ENCODE measurements around the gene SLC9A5.

Gene SLC9A5

DNA sequence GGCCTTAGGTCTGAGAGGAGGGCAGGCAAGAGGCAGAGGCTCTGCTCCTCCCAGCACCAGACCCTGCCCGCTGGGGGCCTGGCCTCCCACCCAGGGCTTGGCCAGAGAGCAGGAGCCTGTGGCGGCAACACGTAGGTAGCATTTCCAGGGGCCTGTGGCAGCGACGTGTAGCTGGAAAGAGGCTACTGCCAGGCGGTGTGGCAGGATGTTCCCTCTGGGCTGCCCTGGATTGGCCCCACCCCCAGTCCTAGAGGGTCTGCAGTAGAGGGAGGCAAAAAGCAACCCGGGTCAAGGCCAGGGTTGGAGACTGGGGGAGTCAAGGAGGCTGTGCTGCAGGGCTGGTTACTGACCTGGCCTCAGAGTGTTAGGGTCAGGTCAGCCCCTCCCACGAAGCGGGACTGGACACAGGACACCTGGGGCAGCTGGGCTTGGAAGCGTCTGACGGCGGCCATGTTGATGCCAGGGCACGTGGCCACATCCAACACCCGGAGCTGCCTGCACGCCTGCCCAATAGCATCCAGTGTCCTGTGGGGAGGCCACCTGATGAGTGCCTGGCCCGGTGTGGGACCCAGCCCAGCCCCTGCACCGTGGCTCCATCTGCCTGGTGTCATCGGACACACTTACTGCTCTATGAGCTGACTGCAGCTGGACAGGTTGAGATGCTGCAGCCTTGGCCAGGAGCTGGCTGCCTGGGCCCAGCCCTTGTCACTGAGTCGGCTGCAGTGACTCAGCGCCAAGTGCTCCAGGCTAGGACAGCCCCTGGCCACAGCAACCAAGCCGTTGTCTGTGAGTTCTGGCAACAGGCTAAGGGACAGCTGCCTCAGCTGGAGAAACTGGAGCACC, 41.3 kb upstream of the SLC9A5 start:
- Histone ChIP-seq H3K9me3 (ENCODE audit: control insufficient read depth, insufficient read depth, low read depth, low read length) (no peaks in the 10 kb centered on the region), H3K4me3 (ENCODE audit: low read depth, low read length) (no peak overlapping the region), H3K4me1 (ENCODE audit: control insufficient read depth, insufficient read depth, low read length) (peaks cover 13% of the 10 kb centered on the region), H3K9ac (ENCODE audit: low read length) (peak overlapping the region; percentile 37), H3K27ac (ENCODE audit: low read depth, low read length) (no peak overlapping the region), H3K36me3 (ENCODE audit: control insufficient read depth, insufficient read depth, low read length) (peaks cover 16% of the 10 kb centered on the region), H3K27me3 (ENCODE audit: control insufficient read depth, insufficient read depth, low read length) (no peaks in the 10 kb centered on the region)

DNA sequence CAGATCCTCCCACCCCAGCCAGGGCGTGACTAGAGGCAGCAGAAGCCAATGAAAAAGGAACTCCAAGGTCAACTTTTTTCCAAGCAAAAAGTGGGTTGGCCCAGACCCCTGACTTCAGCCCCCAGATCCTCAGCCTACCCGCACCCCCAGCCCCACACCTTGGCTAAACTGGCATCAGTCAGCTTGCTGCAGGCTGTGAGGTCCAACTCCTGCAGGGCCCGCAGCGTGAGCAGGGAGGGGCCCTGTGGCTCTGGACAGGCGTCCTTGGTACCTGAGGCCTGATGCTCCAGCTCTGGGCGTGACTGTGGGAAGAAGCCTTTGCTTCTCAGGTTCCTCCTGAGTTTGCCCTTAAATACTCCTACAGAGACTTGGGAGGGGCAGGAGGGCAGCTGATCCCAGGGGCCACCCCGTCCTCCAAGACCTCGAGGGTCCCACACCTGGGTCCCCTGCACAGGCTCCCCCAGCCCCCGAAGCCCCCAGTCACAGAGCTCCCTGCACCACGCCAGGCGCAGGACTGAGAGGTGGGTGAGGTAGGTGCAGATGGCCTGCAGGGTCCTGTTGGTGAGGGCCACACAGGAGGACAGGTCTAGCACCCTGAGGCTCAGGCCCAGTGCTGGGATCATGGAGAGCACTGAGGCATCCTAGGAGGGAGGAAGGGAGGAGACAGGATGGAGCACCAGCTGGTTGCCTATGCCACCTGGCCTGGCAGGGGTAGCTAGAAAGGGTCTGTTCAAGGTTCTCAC, 40.5 kb upstream of the SLC9A5 start:
- peaks cover 9% of the 10 kb centered on the region for H3K36me3 ChIP-seq (ENCODE audit: control insufficient read depth, insufficient read depth, low read length)
- no peak overlapping the region for H3K4me3 ChIP-seq (ENCODE audit: low read depth, low read length)
- H3K4me1 ChIP-seq (ENCODE audit: control insufficient read depth, insufficient read depth, low read length): peaks cover 13% of the 10 kb centered on the region
- no peak overlapping the region for H3K27ac ChIP-seq (ENCODE audit: low read depth, low read length)
- no peaks in the 10 kb centered on the region for H3K9me3 ChIP-seq (ENCODE audit: control insufficient read depth, insufficient read depth, low read depth, low read length)
- H3K9ac ChIP-seq (ENCODE audit: low read length): no peak overlapping the region
- H3K27me3 ChIP-seq (ENCODE audit: control insufficient read depth, insufficient read depth, low read length): peaks cover 3% of the 10 kb centered on the region; the same call in 1 of the 2 replicates

DNA sequence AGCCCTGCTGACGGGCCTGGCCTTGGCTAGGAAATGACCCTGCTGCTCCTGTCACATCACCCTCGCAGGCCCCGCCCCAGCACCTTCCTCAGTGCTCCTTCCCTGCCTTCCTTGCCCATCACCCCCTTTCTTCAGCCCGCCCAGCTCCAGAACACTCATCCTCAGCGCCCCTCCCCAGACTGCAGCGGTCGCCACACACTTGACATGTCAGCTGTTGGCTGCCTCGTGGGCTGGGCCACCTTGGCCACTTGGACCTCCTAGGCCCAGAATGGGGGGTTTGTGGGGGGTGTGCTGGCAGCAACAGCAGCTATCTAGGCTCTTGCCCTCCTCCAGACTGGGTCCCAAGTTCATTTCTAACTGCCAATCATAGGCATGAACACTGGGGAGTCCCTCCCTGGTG, 39.2 kb upstream of the SLC9A5 start:
- H3K9ac ChIP-seq (ENCODE audit: low read length): no peak overlapping the region

GRCh38 chr16:67210069-67210937, 38.5 kb upstream of the SLC9A5 start:
- Histone ChIP-seq H3K27me3 (ENCODE audit: control insufficient read depth, insufficient read depth, low read length) (peaks cover 6% of the 10 kb centered on the region; the same call in 1 of the 2 replicates), H3K4me3 (ENCODE audit: low read depth, low read length) (no peak overlapping the region), H3K4me1 (ENCODE audit: control insufficient read depth, insufficient read depth, low read length) (peaks cover 13% of the 10 kb centered on the region), H3K36me3 (ENCODE audit: control insufficient read depth, insufficient read depth, low read length) (no peaks in the 10 kb centered on the region), H3K9me3 (ENCODE audit: control insufficient read depth, insufficient read depth, low read depth, low read length) (no peaks in the 10 kb centered on the region), H3K27ac (ENCODE audit: low read depth, low read length) (no peak overlapping the region), H3K9ac (ENCODE audit: low read length) (no peak overlapping the region)

More for the DNA sequence above, 39.2 kb upstream of the SLC9A5 start:
- Histone ChIP-seq H3K36me3 (ENCODE audit: control insufficient read depth, insufficient read depth, low read length) (no peaks in the 10 kb centered on the region), H3K27me3 (ENCODE audit: control insufficient read depth, insufficient read depth, low read length) (peaks cover 6% of the 10 kb centered on the region; the same call in 1 of the 2 replicates), H3K4me3 (ENCODE audit: low read depth, low read length) (no peak overlapping the region), H3K27ac (ENCODE audit: low read depth, low read length) (no peak overlapping the region), H3K4me1 (ENCODE audit: control insufficient read depth, insufficient read depth, low read length) (peaks cover 13% of the 10 kb centered on the region), H3K9me3 (ENCODE audit: control insufficient read depth, insufficient read depth, low read depth, low read length) (no peaks in the 10 kb centered on the region)

GRCh38 chr16:67211674-67212073, 37.1 kb upstream of the SLC9A5 start:
- no peak overlapping the region for H3K9ac ChIP-seq (ENCODE audit: low read length)
- no peak overlapping the region for H3K4me3 ChIP-seq (ENCODE audit: low read depth, low read length)
- H3K27me3 ChIP-seq (ENCODE audit: control insufficient read depth, insufficient read depth, low read length): peaks cover 14% of the 10 kb centered on the region; the same call in 1 of the 2 replicates
- no peaks in the 10 kb centered on the region for H3K9me3 ChIP-seq (ENCODE audit: control insufficient read depth, insufficient read depth, low read depth, low read length)
- H3K36me3 ChIP-seq (ENCODE audit: control insufficient read depth, insufficient read depth, low read length): no peaks in the 10 kb centered on the region
- H3K4me1 ChIP-seq (ENCODE audit: control insufficient read depth, insufficient read depth, low read length): peaks cover 10% of the 10 kb centered on the region
- no peak overlapping the region for H3K27ac ChIP-seq (ENCODE audit: low read depth, low read length)

DNA sequence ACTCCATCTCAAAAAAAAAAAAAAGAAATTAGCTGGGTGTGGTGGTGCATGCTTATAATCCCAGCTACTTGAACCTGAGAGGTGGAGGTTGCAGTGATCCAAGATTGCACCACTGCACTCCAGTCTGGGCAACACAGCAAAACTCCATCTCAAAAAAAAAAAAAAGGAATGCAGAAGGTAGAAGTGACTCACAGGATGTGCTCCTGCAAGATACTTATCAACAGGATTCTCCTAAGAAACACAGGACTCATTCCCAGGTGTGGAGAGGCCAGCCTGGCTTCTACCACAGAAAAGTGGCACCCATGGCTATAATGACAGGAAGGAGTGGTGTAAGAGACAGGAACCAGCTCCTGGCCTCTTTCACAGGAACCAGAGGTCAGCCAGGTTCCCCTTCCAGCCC, 36.0 kb upstream of the SLC9A5 start:
- Histone ChIP-seq H3K9ac (ENCODE audit: low read length) (no peak overlapping the region), H3K27me3 (ENCODE audit: control insufficient read depth, insufficient read depth, low read length) (peaks cover 17% of the 10 kb centered on the region; the same call in 1 of the 2 replicates), H3K27ac (ENCODE audit: low read depth, low read length) (no peak overlapping the region), H3K4me3 (ENCODE audit: low read depth, low read length) (no peak overlapping the region), H3K9me3 (ENCODE audit: control insufficient read depth, insufficient read depth, low read depth, low read length) (no peaks in the 10 kb centered on the region), H3K4me1 (ENCODE audit: control insufficient read depth, insufficient read depth, low read length) (no peaks in the 10 kb centered on the region; the same call in 1 of the 2 replicates), H3K36me3 (ENCODE audit: control insufficient read depth, insufficient read depth, low read length) (no peaks in the 10 kb centered on the region)

DNA sequence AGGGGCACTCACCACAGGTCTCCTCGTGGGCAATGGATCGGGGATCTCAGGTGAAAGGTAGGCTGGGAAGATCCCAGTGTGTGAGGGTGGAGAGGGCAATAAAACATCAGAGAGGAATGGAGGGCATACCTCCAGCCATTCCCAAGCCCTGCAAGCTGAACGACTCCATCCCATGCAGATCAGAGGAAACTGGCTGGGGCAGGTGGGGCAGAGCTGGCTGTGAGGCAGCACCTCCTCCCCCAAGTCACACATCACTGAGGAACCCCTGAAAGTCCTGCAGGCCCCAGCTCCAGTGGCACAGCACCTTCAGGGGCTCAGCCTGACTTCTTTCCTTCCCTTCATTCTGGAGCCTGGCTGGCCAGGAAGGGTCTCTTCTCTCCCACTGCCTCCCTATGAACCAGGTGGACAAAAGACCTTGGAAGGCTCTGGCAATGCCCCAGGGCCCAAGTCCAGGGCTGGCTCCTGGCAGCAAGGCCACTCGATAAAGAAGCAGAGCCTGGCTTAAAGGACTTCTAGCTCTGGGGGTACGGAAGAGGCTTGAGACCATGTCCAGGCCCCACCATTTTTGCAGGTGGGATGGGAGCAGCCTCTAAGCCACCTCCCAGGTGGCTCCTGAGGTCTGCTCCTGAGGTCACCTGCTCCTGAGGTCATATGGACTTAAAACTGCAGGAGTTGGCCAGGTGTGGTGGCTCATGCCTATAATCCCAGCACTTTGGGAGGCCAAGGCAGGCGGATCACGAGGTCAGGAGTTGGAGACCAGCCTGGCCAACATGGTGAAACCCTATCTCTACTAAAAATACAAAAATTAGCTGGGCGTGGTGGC, 35.4 kb upstream of the SLC9A5 start:
- Histone ChIP-seq H3K36me3 (ENCODE audit: control insufficient read depth, insufficient read depth, low read length) (no peaks in the 10 kb centered on the region), H3K9me3 (ENCODE audit: control insufficient read depth, insufficient read depth, low read depth, low read length) (no peaks in the 10 kb centered on the region), H3K27ac (ENCODE audit: low read depth, low read length) (no peak overlapping the region), H3K9ac (ENCODE audit: low read length) (no peak overlapping the region), H3K27me3 (ENCODE audit: control insufficient read depth, insufficient read depth, low read length) (peaks cover 17% of the 10 kb centered on the region; the same call in 1 of the 2 replicates), H3K4me3 (ENCODE audit: low read depth, low read length) (no peak overlapping the region), H3K4me1 (ENCODE audit: control insufficient read depth, insufficient read depth, low read length) (no peaks in the 10 kb centered on the region; the same call in 1 of the 2 replicates)

DNA sequence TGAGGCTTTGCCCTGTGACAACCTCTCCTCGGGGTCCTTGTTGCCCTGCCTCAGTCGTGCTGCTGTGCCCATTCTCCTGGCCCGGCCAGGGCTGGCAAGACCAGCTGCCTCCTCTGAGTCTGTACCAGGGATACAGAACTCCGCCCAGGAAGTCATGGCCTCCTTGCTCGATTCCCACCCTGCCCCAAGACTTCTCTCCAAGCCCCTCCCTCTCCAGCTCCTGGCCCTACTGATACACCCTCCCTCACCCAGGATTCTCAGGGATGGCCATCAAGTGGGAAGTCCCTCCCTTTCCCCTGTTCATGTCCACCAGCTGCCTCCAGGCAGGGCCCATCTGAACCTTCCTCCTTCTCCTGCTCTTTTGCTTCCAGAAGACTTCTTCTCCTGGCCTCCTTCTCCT, 33.1 kb upstream of the SLC9A5 start:
- H3K4me1 ChIP-seq (ENCODE audit: control insufficient read depth, insufficient read depth, low read length): no peaks in the 10 kb centered on the region; the same call in 1 of the 2 replicates
- no peaks in the 10 kb centered on the region for H3K9me3 ChIP-seq (ENCODE audit: control insufficient read depth, insufficient read depth, low read depth, low read length)
- no peaks in the 10 kb centered on the region for H3K36me3 ChIP-seq (ENCODE audit: control insufficient read depth, insufficient read depth, low read length)
- H3K9ac ChIP-seq (ENCODE audit: low read length): no peak overlapping the region
- H3K27me3 ChIP-seq (ENCODE audit: control insufficient read depth, insufficient read depth, low read length): peaks cover 17% of the 10 kb centered on the region; the same call in 1 of the 2 replicates
- no peak overlapping the region for H3K27ac ChIP-seq (ENCODE audit: low read depth, low read length)
- no peak overlapping the region for H3K4me3 ChIP-seq (ENCODE audit: low read depth, low read length)

GRCh38 chr16:67216612-67217490, 31.9 kb upstream of the SLC9A5 start:
- no peaks in the 10 kb centered on the region for H3K9me3 ChIP-seq (ENCODE audit: control insufficient read depth, insufficient read depth, low read depth, low read length)
- no peak overlapping the region for H3K27ac ChIP-seq (ENCODE audit: low read depth, low read length)
- H3K9ac ChIP-seq (ENCODE audit: low read length): no peak overlapping the region
- H3K4me3 ChIP-seq (ENCODE audit: low read depth, low read length): no peak overlapping the region
- peaks cover 17% of the 10 kb centered on the region; the same call in 1 of the 2 replicates for H3K27me3 ChIP-seq (ENCODE audit: control insufficient read depth, insufficient read depth, low read length)
- H3K4me1 ChIP-seq (ENCODE audit: control insufficient read depth, insufficient read depth, low read length): no peaks in the 10 kb centered on the region; the same call in 1 of the 2 replicates
- no peaks in the 10 kb centered on the region for H3K36me3 ChIP-seq (ENCODE audit: control insufficient read depth, insufficient read depth, low read length)
